HepG2 (cell line): Measurements from ENCODE around the gene GAL3ST1. TPM values are rescaled to one million over a fixed set of nuclear protein-coding genes. Genes with fewer than 3 reads are reported as not detected.

Experiments
- ATAD3A ChIP-seq: sonication (generic); formaldehyde crosslinking; IDR thresholded peaks from 2 replicates; pipeline ENCODE4 v1.4.0; 2020; ENCODE audit warnings: missing genetic modification reagents
- IKZF4 ChIP-seq: sonication (generic); formaldehyde crosslinking; IDR thresholded peaks from 2 replicates; pipeline ENCODE4 v1.5.1; 2020; ENCODE audit warnings: borderline replicate concordance, mild to moderate bottlenecking, low read depth, missing genetic modification reagents; ENCODE audit errors: not compliant biosample characterization
- KLF9 ChIP-seq: IDR thresholded peaks from 2 replicates; pipeline ENCODE4 v1.6.1; 2016; ENCODE audit warnings: low read depth
- MAFF ChIP-seq: IDR thresholded peaks from 2 replicates; pipeline ENCODE4 v1.6.1; 2011; ENCODE audit warnings: low read depth, low read length, improper control_type of control experiment
- MED1 ChIP-seq: sonication (generic); formaldehyde crosslinking; IDR thresholded peaks from 2 replicates; pipeline ENCODE4 v1.4.0; 2020; ENCODE audit warnings: missing genetic modification reagents
- MLXIP ChIP-seq: sonication (generic); formaldehyde crosslinking; IDR thresholded peaks from 2 replicates; pipeline ENCODE4 v1.9.0; 2021; ENCODE audit warnings: missing genetic modification reagents, borderline replicate concordance
- NFKB2 ChIP-seq: sonication (generic); formaldehyde crosslinking; IDR thresholded peaks from 2 replicates; pipeline ENCODE4 v1.4.0; 2020; ENCODE audit warnings: missing genetic modification reagents, borderline replicate concordance
- PREB ChIP-seq: sonication (generic); formaldehyde crosslinking; IDR thresholded peaks from 2 replicates; pipeline ENCODE4 v1.4.0; 2020; ENCODE audit warnings: missing genetic modification reagents
- SNAPC5 ChIP-seq: sonication (generic); formaldehyde crosslinking; IDR thresholded peaks from 2 replicates; pipeline ENCODE4 v1.8.1; 2023; ENCODE audit warnings: mild to moderate bottlenecking, missing genetic modification reagents, borderline replicate concordance
- SP1 ChIP-seq, 2 experiments: fragments of 450-650 bp in 1 of 2; sonication (generic) in 1 of 2; formaldehyde crosslinking in 1 of 2; IDR thresholded peaks; 2 replicates each; pipeline versions ENCODE4 v1.4.0 to v1.6.1; 2016 to 2020; ENCODE audit warnings: missing genetic modification reagents in 1 of 2
- ZNF318 ChIP-seq: sonication (generic); formaldehyde crosslinking; IDR thresholded peaks from 2 replicates; pipeline ENCODE4 v1.4.0; 2020; ENCODE audit warnings: mild to moderate bottlenecking, missing genetic modification reagents
- ZNF597 ChIP-seq: sonication (generic); formaldehyde crosslinking; IDR thresholded peaks from 2 replicates; pipeline ENCODE4 v1.5.0; 2020; ENCODE audit warnings: missing genetic modification reagents
- ZNF75D ChIP-seq: sonication (generic); formaldehyde crosslinking; IDR thresholded peaks from 2 replicates; pipeline ENCODE4 v1.8.1; 2023; ENCODE audit warnings: missing genetic modification reagents, mild to moderate bottlenecking, borderline replicate concordance
- ZSCAN20 ChIP-seq: sonication (generic); formaldehyde crosslinking; IDR thresholded peaks from 2 replicates; pipeline ENCODE4 v1.4.0; 2020; ENCODE audit warnings: missing genetic modification reagents, mild to moderate bottlenecking, borderline replicate concordance
- polyA plus RNA-seq, 8 experiments: library from polyadenylated mRNA; depleted of rRNA in 3 of 8; stranded (reverse) in 7 of 8; unstranded in 1 of 8; fragments of >200 nt; fragmentation: Illumina TruSeq in 4 of 8; extraction: Trizol in 4 of 8; gene quantifications; 2 replicates each; pipeline versions ENCODE4 v1.2.1 to v1.2.3, GENCODE V29; 2011 to 2016; ENCODE audit warnings: low read depth in 4 of 8, missing spikeins in 1 of 8, mixed read lengths in 1 of 8; ENCODE audit not compliant: insufficient read depth in 1 of 8
- total RNA-seq, 5 experiments: library from RNA; depleted of rRNA; stranded (reverse); fragments of >200 nt; fragmentation: Illumina TruSeq; extraction: Trizol; gene quantifications; 2 replicates each; pipeline ENCODE4 v1.2.3, GENCODE V29; 2016; ENCODE audit warnings: low read depth in 1 of 5

GAL3ST1 gene
- total and polyA plus RNA-seq, 2 of the 13 experiments (the other 11 are each of a cell fraction or from before 2014, with no cell fraction given) = 4.4 to 14.7 TPM

GRCh38 chr22:30574095-30574981, at the start of gene GAL3ST1 (continued):
- TF ChIP-seq ZNF318 = no peak
- TF ChIP-seq SNAPC5 (CRISPR knock-in tag) = no peak
- no peak for TF ChIP-seq ZSCAN20 (CRISPR knock-in tag)
- no peak for TF ChIP-seq PREB
- no peak for TF ChIP-seq MAFF
- TF ChIP-seq MED1 (CRISPR knock-in tag) = no peak
- no peak for TF ChIP-seq SP1 (IDR thresholded peaks at IDR 0.05)
- TF ChIP-seq SP1 (CRISPR knock-in tag; IDR thresholded peaks at IDR 0.05) = 0 out of 2 replicates have a peak, but pooled peaks have one; percentile 7
- no peak for TF ChIP-seq ZNF75D
- TF ChIP-seq NFKB2 (CRISPR knock-in tag) = no peak
- no peak for TF ChIP-seq IKZF4 (CRISPR knock-in tag)
- TF ChIP-seq MLXIP (CRISPR knock-in tag) = no peak
- TF ChIP-seq ATAD3A = no peak
- no peak for TF ChIP-seq KLF9
- no peak for TF ChIP-seq ZNF597
